GM19023 (cell line): ENCODE measurements around the gene LGALS3BP.

ENCODE experiments used
- ATAC-seq: cut with Tn5 transposase; IDR thresholded peaks from one replicate; pipeline ENCODE4 v1.9.1; 2021; ENCODE audit warnings: mild to moderate bottlenecking, moderate library complexity; ENCODE audit not compliant: unreplicated experiment

Gene LGALS3BP

GRCh38 chr17:79017546-79018369 is 38.0 kb upstream of the LGALS3BP start:
- ATAC-seq: no peak

GRCh38 chr17:79014158-79014758 is 34.5 kb upstream of the LGALS3BP start:
- ATAC-seq: no peak

- no peak for ATAC-seq
Measured at GRCh38 chr17:79012563-79013134, 32.9 kb upstream of the LGALS3BP start.

- ATAC-seq: no peak
Measured at GRCh38 chr17:79011451-79012147, 31.9 kb upstream of the LGALS3BP start.

- no peak for ATAC-seq
Measured at GRCh38 chr17:79010304-79010646, 30.6 kb upstream of the LGALS3BP start.

GRCh38 chr17:79009397-79010303 is 29.9 kb upstream of the LGALS3BP start, which contains the start of gene CANT1:
Gene CANT1, minus strand, starts transcription at chr17:79009764. Its CDS starts 12,142 bp downstream, at chr17:78997622.
- peak; percentile 88 for ATAC-seq

- no peak for ATAC-seq
Measured at GRCh38 chr17:79008666-79009387, 29.1 kb upstream of the LGALS3BP start.

GRCh38 chr17:79007504-79008381 is 28.0 kb upstream of the LGALS3BP start:
- ATAC-seq: no peak

GRCh38 chr17:79006794-79007503 is 27.2 kb upstream of the LGALS3BP start:
- no peak for ATAC-seq

GRCh38 chr17:79006046-79006445 is 26.3 kb upstream of the LGALS3BP start:
- ATAC-seq: no peak

- no peak for ATAC-seq
Measured at GRCh38 chr17:79005063-79005861, 25.5 kb upstream of the LGALS3BP start.

GRCh38 chr17:79003661-79004411 is 24.1 kb upstream of the LGALS3BP start:
- no peak for ATAC-seq

- no peak for ATAC-seq
Measured at GRCh38 chr17:79002796-79003593, 23.3 kb upstream of the LGALS3BP start.

- ATAC-seq: no peak
Measured at GRCh38 chr17:79002291-79002690, 22.6 kb upstream of the LGALS3BP start.

GRCh38 chr17:79001190-79002020 is 21.7 kb upstream of the LGALS3BP start:
- no peak for ATAC-seq
